ENCODE results near the gene SPPL2C.

The SPPL2C gene

DNA sequence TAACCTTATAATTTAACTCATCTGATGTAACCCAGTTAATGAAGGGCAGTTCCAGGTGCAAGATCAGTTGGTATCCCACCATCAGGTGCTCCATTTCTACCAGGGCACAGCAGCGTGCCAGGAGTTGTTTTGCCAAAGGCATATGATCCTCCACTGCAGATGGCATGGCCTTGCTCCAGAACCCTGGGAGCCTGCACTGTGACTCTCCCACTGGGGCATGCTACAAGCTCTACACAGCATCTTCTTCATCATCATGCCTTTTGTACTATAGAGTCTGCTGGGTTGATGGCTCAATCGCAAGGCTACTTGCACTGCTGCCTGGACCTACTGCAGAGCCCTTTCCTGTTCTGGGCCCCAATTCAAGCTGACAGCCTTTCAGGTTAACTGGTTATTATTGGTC, 38.4 kb downstream of the SPPL2C start:
- H3K27me3 ChIP-seq (ENCODE audit: insufficient read depth, low read length), result no peaks in the 10 kb centered on the region
- 87% methylated on average over 2 of the region's 2 CpGs for WGBS

DNA sequence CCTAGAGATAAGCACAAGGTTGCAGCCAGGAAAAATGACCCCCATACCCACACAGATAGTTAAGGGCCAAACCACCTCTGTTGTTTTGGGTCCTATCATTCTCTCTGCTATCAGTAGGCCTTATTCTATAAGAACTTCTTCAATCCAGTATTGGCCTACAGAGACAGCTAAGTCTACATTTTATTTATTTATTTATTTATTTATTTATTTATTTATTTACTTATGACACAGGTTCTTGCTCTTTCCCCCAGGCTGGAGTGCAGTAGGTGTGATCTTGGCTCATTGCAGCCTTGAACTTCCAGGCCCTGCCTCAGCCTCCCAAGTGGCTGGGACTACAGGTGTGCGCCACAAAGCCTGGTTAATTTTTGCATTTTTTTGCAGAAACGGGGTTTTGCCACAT, 42.2 kb downstream of the SPPL2C start:
- Histone ChIP-seq H3K27me3 (ENCODE audit: insufficient read depth, low read length) (peaks cover 18% of the 10 kb centered on the region; the same call in 1 of the 2 replicates), H3K27ac (ENCODE audit: low read depth, low read length) (no peak overlapping the region), H3K9ac (ENCODE audit: low read depth, low read length) (no peak overlapping the region), H3K4me3 (ENCODE audit: low read length) (no peak overlapping the region), H3K36me3 (ENCODE audit: insufficient read depth, low read length) (no peaks in the 10 kb centered on the region), H3K9me3 (ENCODE audit: insufficient read depth, low read depth, low read length) (no peaks in the 10 kb centered on the region), H3K4me1 (ENCODE audit: insufficient read depth, low read length) (no peaks in the 10 kb centered on the region)
- WGBS, result 94% methylated on average over 2 of the region's 2 CpGs

More for the DNA sequence above, 38.4 kb downstream of the SPPL2C start:
- H3K4me1 ChIP-seq (ENCODE audit: insufficient read depth, low read length), result no peaks in the 10 kb centered on the region
- H3K27ac ChIP-seq (ENCODE audit: low read depth, low read length), result no peak overlapping the region
- H3K4me3 ChIP-seq (ENCODE audit: low read length), result no peak overlapping the region
- no peaks in the 10 kb centered on the region for H3K36me3 ChIP-seq (ENCODE audit: insufficient read depth, low read length)
- H3K9me3 ChIP-seq (ENCODE audit: insufficient read depth, low read depth, low read length), result no peaks in the 10 kb centered on the region
- H3K9ac ChIP-seq (ENCODE audit: low read depth, low read length), result no peak overlapping the region

DNA sequence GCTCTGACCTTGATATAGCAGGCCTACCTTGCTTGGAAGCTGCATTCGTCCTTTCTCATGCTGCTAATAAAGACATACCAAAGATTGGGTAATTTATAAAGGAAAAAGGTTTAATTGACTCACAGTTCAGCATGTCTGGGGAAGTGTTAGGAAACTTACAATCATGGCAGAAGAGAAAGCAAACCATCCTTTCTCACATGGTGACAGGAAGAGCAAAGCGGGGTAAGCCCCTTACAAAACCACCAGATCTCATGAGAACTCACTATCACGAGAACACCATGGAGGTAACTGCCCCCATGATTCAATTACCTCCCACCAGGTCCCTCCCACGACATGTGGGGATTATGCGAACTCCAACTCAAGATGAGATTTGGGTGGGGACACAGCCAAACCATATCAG, 43.7 kb downstream of the SPPL2C start:
- Histone ChIP-seq H3K27ac (ENCODE audit: low read depth, low read length) (no peak overlapping the region), H3K9ac (ENCODE audit: low read depth, low read length) (no peak overlapping the region), H3K4me1 (ENCODE audit: insufficient read depth, low read length) (no peaks in the 10 kb centered on the region; the same call in 1 of the 2 replicates), H3K4me3 (ENCODE audit: low read length) (no peak overlapping the region), H3K27me3 (ENCODE audit: insufficient read depth, low read length) (peaks cover 32% of the 10 kb centered on the region), H3K9me3 (ENCODE audit: insufficient read depth, low read depth, low read length) (no peaks in the 10 kb centered on the region), H3K36me3 (ENCODE audit: insufficient read depth, low read length) (no peaks in the 10 kb centered on the region)
- 62% methylated on average over 5 of the region's 5 CpGs for WGBS

DNA sequence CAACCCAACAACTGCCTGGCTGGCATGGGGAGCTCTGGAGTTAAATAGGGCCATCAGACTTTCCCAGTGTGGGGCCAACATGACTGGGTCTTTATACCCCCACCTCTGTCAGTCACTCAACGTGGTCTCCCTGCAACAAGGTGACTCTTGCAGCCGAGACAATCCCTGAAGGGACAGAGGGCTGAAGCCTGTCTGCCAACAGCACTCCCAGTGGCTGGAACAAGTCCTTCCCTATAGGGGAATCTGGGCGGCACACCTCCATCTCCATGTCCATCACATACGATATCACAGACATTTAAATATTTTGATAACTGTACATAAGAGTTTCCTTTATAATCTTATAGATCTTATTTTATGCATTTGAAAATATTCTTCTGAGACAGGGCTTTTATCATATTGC, 44.9 kb downstream of the SPPL2C start:
- Histone ChIP-seq H3K9ac (ENCODE audit: low read depth, low read length) (no peak overlapping the region), H3K36me3 (ENCODE audit: insufficient read depth, low read length) (no peaks in the 10 kb centered on the region), H3K9me3 (ENCODE audit: insufficient read depth, low read depth, low read length) (no peaks in the 10 kb centered on the region)

DNA sequence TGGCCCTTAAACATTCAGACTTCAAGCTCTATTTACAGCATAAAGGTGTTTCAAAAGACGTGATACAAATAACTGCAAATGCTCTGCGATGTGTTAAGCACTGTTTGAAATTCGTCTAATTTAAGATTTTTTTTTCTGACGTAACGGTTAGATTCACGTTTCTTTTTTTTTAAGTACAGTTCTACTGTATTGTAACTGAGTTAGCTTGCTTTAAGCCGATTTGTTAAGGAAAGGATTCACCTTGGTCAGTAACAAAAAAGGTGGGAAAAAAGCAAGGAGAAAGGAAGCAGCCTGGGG, 49.0 kb downstream of the SPPL2C start:
- H3K27me3 ChIP-seq (ENCODE audit: insufficient read depth, low read length), result peaks cover 82% of the 10 kb centered on the region
- WGBS, result 79% methylated on average over 7 of the region's 7 CpGs
- H3K27ac ChIP-seq (ENCODE audit: low read depth, low read length), result no peak overlapping the region
- no peaks in the 10 kb centered on the region for H3K9me3 ChIP-seq (ENCODE audit: insufficient read depth, low read depth, low read length)
- H3K9ac ChIP-seq (ENCODE audit: low read depth, low read length), result peak overlapping the region; percentile 76
- H3K4me1 ChIP-seq (ENCODE audit: insufficient read depth, low read length), result peaks cover 5% of the 10 kb centered on the region
- H3K4me3 ChIP-seq (ENCODE audit: low read length), result peak overlapping the region; percentile 66
- no peaks in the 10 kb centered on the region for H3K36me3 ChIP-seq (ENCODE audit: insufficient read depth, low read length)

More for the DNA sequence above, 44.9 kb downstream of the SPPL2C start:
- H3K27ac ChIP-seq (ENCODE audit: low read depth, low read length), result no peak overlapping the region
- peaks cover 41% of the 10 kb centered on the region for H3K27me3 ChIP-seq (ENCODE audit: insufficient read depth, low read length)
- 31% methylated on average over 2 of the region's 4 CpGs for WGBS
- peaks cover 3% of the 10 kb centered on the region; the same call in 1 of the 2 replicates for H3K4me1 ChIP-seq (ENCODE audit: insufficient read depth, low read length)
- H3K4me3 ChIP-seq (ENCODE audit: low read length), result no peak overlapping the region

DNA sequence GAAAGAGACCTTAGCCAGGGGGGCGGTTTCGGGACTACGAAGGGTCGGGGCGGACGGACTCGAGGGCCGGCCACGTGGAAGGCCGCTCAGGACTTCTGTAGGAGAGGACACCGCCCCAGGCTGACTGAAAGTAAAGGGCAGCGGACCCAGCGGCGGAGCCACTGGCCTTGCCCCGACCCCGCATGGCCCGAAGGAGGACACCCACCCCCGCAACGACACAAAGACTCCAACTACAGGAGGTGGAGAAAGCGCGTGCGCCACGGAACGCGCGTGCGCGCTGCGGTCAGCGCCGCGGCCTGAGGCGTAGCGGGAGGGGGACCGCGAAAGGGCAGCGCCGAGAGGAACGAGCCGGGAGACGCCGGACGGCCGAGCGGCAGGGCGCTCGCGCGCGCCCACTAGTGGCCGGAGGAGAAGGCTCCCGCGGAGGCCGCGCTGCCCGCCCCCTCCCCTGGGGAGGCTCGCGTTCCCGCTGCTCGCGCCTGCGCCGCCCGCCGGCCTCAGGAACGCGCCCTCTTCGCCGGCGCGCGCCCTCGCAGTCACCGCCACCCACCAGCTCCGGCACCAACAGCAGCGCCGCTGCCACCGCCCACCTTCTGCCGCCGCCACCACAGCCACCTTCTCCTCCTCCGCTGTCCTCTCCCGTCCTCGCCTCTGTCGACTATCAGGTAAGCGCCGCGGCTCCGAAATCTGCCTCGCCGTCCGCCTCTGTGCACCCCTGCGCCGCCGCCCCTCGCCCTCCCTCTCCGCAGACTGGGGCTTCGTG, 49.5 kb downstream of the SPPL2C start, which contains the start of gene MAPT:
Gene MAPT, plus strand, starts transcription at position 533 of the 763 bp plus-strand sequence. CDS start 67,784 bp downstream, outside the sequence.
- H3K9me3 ChIP-seq (ENCODE audit: insufficient read depth, low read depth, low read length), result no peaks in the 10 kb centered on the region
- 2% methylated on average over 97 of the region's 97 CpGs for WGBS
- H3K4me1 ChIP-seq (ENCODE audit: insufficient read depth, low read length), result peaks cover 5% of the 10 kb centered on the region
- peak within 1 kb of the TSS; percentile 66 for H3K4me3 ChIP-seq (ENCODE audit: low read length)
- H3K36me3 ChIP-seq (ENCODE audit: insufficient read depth, low read length), result no peaks in the 10 kb centered on the region
- no peak within 1 kb of the TSS for H3K27ac ChIP-seq (ENCODE audit: low read depth, low read length)
- H3K27me3 ChIP-seq (ENCODE audit: insufficient read depth, low read length), result peaks cover 88% of the 10 kb centered on the region
- H3K9ac ChIP-seq (ENCODE audit: low read depth, low read length), result peak within 1 kb of the TSS; percentile 76

DNA sequence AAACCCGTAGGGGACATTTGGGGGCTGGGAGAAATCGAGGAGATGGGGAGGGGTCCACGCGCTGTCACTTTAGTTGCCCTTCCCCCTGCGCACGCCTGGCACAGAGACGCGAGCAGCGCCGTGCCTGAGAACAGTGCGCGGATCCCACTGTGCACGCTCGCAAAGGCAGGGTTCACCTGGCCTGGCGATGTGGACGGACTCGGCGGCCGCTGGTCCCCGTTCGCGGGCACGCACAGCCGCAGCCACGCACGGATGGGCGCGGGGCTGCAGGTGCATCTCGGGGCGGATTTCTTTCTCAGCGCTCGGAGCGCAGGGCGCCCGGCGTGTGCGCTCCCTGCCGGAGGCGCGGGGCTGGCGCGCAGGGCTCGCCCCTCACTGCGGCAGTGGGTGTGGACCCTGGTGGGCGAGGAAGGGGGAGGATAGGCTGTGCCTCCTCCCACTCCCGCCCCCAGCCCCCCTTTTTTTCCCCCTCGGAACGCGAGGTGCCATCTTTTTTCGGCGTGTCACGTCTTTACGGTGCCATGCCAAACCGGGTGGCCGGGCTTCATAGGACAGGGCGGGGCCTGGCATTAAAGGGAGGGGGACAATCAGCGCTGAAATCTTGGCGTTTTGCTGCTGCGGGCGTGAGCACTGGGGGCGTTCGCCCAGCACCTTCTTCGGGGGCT, 50.8 kb downstream of the SPPL2C start:
- peak overlapping the region; percentile 66 for H3K4me3 ChIP-seq (ENCODE audit: low read length)
- H3K27ac ChIP-seq (ENCODE audit: low read depth, low read length), result no peak overlapping the region
- H3K4me1 ChIP-seq (ENCODE audit: insufficient read depth, low read length), result peaks cover 5% of the 10 kb centered on the region
- H3K9ac ChIP-seq (ENCODE audit: low read depth, low read length), result no peak overlapping the region
- WGBS, result 1% methylated on average over 61 of the region's 63 CpGs
- H3K36me3 ChIP-seq (ENCODE audit: insufficient read depth, low read length), result no peaks in the 10 kb centered on the region
- H3K9me3 ChIP-seq (ENCODE audit: insufficient read depth, low read depth, low read length), result no peaks in the 10 kb centered on the region
- H3K27me3 ChIP-seq (ENCODE audit: insufficient read depth, low read length), result peaks cover 93% of the 10 kb centered on the region

DNA sequence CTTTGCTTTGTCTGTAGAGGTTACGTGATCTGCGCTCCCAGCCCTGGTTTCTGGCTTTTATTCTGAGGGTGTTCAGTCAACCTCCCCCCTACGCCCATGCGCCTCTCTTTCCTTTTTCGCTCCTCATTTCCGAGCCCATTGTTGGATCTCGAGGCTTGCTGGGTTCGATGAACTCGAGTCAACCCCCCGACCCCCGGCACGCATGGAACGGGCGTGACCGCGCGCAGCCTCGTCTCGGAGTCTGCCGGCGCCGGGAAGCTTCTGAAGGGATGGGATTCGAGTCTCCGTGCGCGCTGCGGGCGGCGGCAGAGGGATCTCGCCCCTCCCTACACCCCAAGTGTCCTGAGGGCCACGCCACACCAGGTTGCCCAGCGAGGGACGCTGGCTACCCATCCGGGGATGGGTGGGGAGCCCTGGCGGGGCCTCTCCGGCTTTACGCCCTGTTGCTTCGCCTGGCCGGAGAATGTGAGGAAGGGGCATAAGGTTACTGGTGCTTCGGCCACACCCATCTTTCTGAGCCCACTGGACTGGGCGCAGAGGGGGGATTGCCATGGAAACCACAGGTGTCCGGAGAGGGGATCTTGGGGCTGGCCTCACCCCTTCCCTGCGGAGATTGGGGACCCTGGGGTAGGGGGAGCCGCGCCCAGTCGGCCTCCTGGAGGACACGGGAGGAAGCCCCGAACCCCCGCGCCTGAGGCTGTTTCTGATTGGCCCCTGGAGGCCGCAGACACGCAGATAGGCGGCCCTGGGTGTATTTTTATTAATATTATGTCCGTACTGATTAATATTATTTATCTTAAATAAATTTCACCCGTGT, 51.5 kb downstream of the SPPL2C start:
- no peak overlapping the region for H3K27ac ChIP-seq (ENCODE audit: low read depth, low read length)
- H3K4me1 ChIP-seq (ENCODE audit: insufficient read depth, low read length), result peaks cover 5% of the 10 kb centered on the region
- no peaks in the 10 kb centered on the region for H3K9me3 ChIP-seq (ENCODE audit: insufficient read depth, low read depth, low read length)
- H3K36me3 ChIP-seq (ENCODE audit: insufficient read depth, low read length), result no peaks in the 10 kb centered on the region
- H3K27me3 ChIP-seq (ENCODE audit: insufficient read depth, low read length), result peaks cover 93% of the 10 kb centered on the region
- H3K4me3 ChIP-seq (ENCODE audit: low read length), result peak overlapping the region; percentile 66; the same call in 1 of the 2 replicates
- 11% methylated on average over 54 of the region's 55 CpGs for WGBS
- H3K9ac ChIP-seq (ENCODE audit: low read depth, low read length), result no peak overlapping the region

All from HUES64 (cell line).